GM12891 (cell line): ENCODE data around the gene PSMD5. TPM values are rescaled to one million over a fixed set of nuclear protein-coding genes. Genes with fewer than 3 reads are reported as not detected.

Source experiments
- DNase-seq: peaks from one replicate; pipeline ENCODE4 v3.0.0; 2011; ENCODE audit warnings: low spot score; ENCODE audit not compliant: insufficient read length
- FAIRE-seq: peaks from 2 replicates; lab custom pipeline; 2011; peaks lifted over from hg19 to GRCh38; lab: Jason Lieb, UNC
- PAX5 ChIP-seq: IDR thresholded peaks from 2 replicates; pipeline ENCODE4 v1.6.1; 2011; ENCODE audit warnings: low read length, moderate library complexity, mild to moderate bottlenecking; ENCODE audit not compliant: insufficient read depth, severe bottlenecking
- POLR2A ChIP-seq: IDR thresholded peaks from 2 replicates; pipeline ENCODE4 v1.6.1; 2011; ENCODE audit warnings: low read depth, low read length, control low read depth
- POLR2AphosphoS5 ChIP-seq: IDR thresholded peaks from 2 replicates; pipeline ENCODE4 v1.6.1; 2011; ENCODE audit warnings: low read depth, low read length, control low read depth
- POU2F2 ChIP-seq: IDR thresholded peaks from 2 replicates; pipeline ENCODE4 v1.6.1; 2011; ENCODE audit warnings: low read depth, mild to moderate bottlenecking, control low read depth, low read length, moderate library complexity
- SPI1 ChIP-seq: IDR thresholded peaks from 2 replicates; pipeline ENCODE4 v1.6.1; 2011; ENCODE audit warnings: low read depth, low read length, control low read depth
- TAF1 ChIP-seq: IDR thresholded peaks from 2 replicates; pipeline ENCODE4 v1.6.1; 2011; ENCODE audit warnings: low read depth, low read length, control low read depth
- polyA plus RNA-seq: library from polyadenylated mRNA; unstranded; fragments of >200 nt; gene quantifications from one replicate; pipeline ENCODE4 v1.2.1, GENCODE V29; 2012; ENCODE audit warnings: low read depth, missing spikeins, inconsistent platforms; ENCODE audit not compliant: missing spikeins

The PSMD5 gene
- 12.0 TPM for polyA plus RNA-seq

DNA sequence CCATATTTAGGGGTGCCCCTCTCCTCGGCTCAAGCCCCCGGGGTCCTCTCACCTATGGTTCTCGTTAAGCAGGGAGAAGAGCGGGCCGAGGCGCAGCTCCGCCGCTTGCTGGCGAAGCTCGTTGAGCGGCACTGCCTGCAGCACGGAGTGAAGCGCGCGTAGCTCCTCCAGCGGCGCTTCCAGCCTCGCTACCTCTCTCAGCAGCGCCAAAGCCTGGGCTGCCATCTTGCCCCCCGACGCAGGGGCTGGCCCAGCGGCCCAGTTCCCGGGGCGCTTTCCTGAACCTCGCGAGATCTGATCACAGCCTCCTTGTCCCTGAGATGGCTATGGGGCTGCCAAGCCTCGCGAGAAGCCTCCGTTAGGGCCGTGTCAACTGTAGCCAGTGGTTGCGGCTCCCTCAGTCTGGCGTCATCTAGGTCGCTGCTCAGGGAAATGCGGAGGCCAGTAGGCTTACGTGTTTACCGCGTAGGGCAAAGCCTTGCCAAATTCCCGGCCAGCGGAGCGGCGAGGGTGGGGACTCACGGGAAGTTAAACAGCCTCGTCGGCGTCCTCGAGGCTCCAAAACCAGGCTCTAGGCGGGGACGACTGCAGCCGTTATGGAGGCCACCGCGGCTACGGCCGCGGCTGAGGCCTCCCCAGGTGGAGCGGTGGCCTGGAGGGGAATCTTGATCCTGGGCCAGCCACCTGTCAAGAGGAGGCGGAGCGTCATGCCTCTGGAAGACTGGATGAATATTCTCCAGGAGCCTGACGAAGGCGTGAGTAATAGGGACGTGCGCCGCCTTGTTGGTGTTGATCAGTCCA, at the start of gene PSMD5:
TSS of gene PSMD5 (minus strand) at position 238 of the 801 bp plus-strand sequence. CDS start at position 225, 13 bp downstream.
- FAIRE-seq (peak; percentile 92), DNase-seq (peak; percentile 97)
- TF ChIP-seq POLR2A (peak; percentile 98), POU2F2 (peak; percentile 87), POLR2AphosphoS5 (peak; percentile 95), TAF1 (peak; percentile 98), PAX5 (no peak)

DNA sequence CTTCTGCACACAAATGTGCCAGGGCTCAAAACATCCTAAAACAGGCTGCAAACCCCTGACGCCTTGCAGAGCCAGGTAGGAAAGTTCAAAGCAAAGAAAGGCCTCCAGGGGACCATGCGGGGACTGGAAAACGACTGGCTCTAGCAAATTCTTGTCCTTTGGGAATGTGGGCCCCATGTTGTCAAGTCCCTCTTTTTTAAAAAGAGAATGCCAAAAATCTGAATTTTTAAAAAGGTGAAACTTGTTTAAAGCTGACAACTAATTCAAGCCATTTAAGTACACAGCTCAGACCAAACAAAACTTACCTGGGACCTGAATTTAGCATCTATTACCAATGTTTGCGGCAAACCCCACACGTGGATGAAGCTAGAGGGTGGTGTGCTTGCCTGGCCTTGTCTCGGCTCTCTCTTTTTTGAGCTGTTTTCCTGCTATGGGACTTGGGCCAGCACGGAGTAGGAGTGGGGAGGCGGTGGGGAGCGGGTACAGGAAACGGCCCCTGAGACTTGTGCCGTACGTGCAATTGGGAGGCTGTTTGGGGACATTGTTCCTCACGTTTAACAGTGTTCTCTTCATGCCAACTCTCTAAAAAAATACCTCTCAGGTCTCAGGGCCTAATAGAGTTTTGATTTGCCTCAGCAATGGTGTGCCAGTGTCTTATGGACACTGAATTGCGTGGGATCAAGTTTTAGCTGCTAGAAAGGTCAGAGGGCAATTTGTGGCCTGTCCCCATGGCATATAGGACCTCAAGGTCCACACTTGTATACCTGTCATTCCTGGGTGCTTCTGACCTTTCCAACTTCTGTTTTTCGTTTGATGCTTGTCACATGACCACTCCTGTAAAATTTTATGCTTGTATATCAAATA, 49.4 kb upstream of the PSMD5 start:
- TF ChIP-seq SPI1 (0 out of 2 replicates have a peak, but pooled peaks have one; percentile 1), TAF1 (no peak)
- DNase-seq (no peak), FAIRE-seq (no peak)

DNA sequence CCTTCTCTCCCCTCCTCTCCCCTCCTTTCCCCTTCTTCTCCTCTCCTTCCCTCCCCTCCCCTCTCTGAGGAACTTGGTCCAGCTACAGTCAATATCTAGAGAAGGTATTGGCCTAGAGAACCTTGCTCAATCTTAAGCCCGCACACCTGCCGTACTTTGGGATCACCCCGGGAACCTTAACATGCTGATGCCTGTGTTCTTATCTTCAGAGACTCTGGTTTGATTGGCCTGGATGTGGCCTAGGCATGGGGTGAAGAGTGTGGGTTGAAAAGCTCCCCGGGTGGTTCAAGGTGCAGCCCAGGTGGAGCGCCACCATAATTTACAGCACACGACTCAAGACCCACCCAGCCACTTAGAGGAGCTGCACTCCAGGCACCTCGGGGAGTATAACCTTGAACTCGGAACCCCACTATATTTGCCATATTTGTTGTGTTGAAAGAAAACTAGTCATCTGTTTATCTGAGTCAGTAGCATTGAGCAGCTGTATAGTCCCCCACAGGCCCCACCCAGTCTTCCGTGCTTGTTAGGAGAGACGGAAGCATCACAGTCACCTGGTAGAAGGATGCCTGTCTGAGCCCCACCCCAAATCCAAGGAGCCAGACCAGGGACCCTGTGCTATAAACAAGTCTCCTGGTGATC, 48.6 kb upstream of the PSMD5 start:
- TF ChIP-seq PAX5 (no peak), POLR2A (0 out of 2 replicates have a peak, but pooled peaks have one; percentile 9), SPI1 (no peak), POU2F2 (no peak), TAF1 (no peak), POLR2AphosphoS5 (no peak)
- no peak for FAIRE-seq
- no peak for DNase-seq

DNA sequence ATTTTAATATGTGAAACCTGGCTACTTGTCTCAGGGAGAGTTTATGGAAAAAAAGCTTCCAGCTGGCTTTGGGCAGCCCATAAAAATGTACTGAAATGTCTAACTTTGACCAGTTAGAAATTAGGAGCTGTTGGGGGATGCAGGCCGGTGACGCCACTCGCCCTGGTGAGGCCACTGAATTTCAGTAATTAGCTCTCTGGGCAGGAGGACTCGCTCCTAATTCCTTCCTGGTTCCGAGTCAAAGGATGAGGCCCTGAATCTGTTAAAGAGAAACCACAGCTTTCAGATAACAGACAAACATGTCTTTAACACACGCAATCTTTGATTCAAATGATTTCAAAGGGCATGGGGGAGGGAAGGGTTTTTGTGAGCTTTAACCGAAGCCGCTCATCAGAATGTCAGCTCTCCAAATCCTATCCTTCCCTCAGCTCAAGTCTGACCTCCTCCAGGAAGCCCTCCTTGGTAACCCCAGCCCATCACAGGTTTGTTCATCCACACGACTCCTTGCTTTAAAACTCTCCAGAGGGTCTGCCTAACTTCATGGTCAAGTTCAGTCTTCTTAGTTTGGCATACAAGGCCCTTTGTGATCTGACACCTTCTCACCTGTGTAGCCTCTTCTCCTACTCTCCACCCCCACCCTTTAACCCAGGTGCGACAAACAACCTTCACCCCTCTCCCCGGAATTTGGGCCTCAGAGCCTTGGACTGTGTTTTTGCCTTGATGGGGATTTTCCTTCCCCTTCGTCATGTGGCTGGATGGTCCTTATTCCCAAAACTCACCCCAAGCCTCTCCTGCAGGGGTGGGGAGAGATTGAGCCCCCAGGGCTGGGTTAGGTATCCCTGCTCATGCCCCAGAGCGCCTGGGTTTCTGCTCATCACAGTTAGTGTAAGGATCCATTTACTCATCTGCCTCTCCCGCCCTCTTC, 47.9 kb upstream of the PSMD5 start:
- no peak for TF ChIP-seq SPI1
- peak; percentile 52; the same call in 1 of the 2 replicates for TF ChIP-seq POLR2A
- 0 out of 2 replicates have a peak, but pooled peaks have one; percentile 15 for TF ChIP-seq POLR2AphosphoS5
- FAIRE-seq (no peak), DNase-seq (no peak)

DNA sequence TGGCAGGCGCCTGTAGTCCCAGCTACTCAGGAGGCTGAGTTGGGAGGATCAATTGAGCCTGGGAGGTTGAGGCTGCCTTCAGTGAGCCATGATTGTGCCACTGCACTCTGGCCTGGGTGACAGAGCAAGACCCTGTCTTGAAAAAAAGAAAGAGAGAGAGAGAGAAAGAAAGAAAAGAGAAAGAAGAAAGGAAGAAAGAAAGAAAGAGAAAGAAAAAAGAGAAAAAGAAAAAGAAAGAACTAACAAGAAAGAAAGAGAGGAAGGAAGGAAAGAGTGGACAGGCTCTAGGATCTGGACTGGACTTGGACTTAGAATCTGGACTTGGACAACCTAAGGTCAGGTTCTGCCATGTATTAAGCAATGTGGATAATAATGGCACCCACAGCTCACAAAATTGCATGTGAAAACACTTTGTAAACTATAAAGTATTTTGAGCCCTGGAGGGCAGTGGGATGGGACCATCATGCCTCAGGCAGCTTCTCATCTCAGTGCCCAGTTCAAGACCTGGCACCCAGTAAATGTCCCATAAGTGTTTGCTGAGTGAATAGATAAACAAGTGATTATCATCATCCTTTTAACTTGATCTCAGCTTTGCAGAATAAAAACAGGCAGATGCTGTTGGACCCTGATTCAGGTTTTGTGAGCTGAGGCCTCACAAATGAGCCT, 47.0 kb upstream of the PSMD5 start:
- TF ChIP-seq PAX5 (no peak), SPI1 (no peak), POLR2AphosphoS5 (no peak), POLR2A (no peak)
- FAIRE-seq, result no peak
- DNase-seq, result no peak

DNA sequence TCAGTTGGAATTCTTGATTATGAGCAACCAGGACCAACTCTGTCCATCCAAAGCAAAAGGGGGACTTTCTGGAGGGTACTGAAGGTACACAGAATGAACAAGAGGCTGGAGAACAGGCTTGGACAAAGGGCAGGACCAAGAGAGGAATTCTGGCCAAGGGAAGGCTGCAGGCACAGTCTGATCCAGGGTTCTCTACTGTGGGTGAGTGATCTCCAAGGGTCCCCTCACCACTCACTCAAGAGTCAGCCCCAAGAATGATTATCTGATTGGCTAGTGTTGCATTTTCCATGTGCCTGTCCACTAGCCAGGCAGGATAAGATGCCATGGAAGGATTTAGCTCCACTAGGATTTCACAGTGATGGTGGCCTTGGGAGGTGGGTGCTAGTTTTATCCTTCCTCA, 45.9 kb upstream of the PSMD5 start:
- no peak for FAIRE-seq

DNA sequence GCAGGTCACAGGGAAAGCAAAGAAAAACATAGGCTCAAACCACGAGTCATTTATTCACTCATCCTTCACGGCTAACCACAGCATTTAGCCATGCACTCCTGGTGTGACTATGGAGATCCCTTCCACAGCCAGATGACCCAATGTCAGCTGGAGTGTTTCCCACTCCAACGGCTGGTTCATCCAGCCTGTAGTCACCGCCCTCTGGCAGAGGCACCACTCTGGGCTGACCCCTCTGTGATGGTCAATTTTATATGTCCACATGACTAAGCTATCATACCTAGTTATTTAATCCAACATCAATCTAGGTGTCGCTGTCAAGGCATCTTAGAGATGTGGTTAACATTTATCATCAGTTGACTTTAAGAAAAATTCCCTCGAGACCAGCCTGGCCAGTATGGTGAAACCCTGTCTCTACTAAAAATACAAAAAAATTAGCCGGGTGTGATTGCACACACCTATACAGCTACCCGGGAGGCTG, 43.8 kb upstream of the PSMD5 start:
- DNase-seq (no peak), FAIRE-seq (peak; percentile 13)
- no peak for TF ChIP-seq TAF1
- TF ChIP-seq POLR2AphosphoS5, result no peak
- TF ChIP-seq POU2F2, result no peak
- no peak for TF ChIP-seq PAX5
- TF ChIP-seq SPI1, result no peak
- TF ChIP-seq POLR2A, result no peak

More for the DNA sequence above, 45.9 kb upstream of the PSMD5 start:
- DNase-seq, result no peak
- no peak for TF ChIP-seq POLR2A
- no peak for TF ChIP-seq PAX5
- TF ChIP-seq POLR2AphosphoS5, result no peak
- no peak for TF ChIP-seq POU2F2
- no peak for TF ChIP-seq SPI1
- TF ChIP-seq TAF1, result no peak

DNA sequence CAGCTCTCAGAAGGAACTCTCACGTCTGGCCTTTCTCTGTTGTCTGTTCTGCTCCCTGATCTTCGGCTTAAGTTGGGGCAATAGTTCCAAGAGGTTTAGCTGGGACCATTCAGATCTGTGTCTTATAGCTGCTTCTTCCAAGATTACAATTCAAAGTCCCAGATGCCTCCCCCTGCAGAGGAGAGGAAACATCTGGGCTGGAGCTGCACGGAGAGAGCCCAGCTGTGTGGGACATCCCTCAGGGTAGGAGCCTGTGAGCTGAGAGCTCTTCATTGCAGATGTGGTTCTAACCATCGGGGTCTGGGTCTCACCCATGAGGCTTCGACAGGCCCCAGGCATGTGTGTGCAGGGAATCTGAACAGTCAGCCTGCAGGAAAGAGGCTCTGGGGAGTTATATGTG, 43.2 kb upstream of the PSMD5 start:
- TF ChIP-seq POLR2A (no peak; the same call in 1 of the 2 replicates), SPI1 (no peak), TAF1 (no peak), POLR2AphosphoS5 (no peak), PAX5 (no peak), POU2F2 (no peak)
- FAIRE-seq, result no peak

DNA sequence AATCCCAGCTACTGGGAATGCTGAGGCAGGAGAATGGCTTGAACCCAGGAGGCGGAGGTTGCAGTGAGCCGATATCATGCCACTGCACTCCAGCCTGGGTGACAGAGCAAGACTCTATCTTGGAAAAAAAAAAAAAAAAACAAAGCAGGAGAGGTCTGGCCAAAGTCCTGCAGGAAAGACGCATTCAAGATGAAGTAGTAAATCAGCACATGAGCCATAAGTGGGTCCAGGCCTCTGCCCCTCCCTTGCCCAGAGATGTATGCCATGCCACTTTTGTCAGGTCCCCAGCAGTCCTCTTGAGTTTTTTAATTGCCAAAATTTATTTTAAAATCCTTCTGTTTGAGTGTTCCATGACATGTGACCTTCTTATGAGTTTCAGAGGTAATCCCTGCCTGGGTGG, 42.7 kb upstream of the PSMD5 start:
- DNase-seq (no peak), FAIRE-seq (no peak)
- TF ChIP-seq SPI1 (no peak), POLR2AphosphoS5 (no peak), TAF1 (no peak), POLR2A (no peak), POU2F2 (no peak), PAX5 (no peak)

More for the DNA sequence above, 43.2 kb upstream of the PSMD5 start:
- DNase-seq, result no peak
